Stimulated activated CD4-positive, alpha-beta T cell treated with anti-CD3 and anti-CD28 coated beads, Interleukin-1b, Interleukin-23, amount 100 ng/mL, for 48 hours (primary cell): ENCODE data around the gene PRDM8.
"Not testable (repeated sequence)": the region's sequence is repeated elsewhere in the genome, so short reads cannot be mapped to it uniquely, and the experiment has no call there.

Source experiments
- DNase-seq: peaks from one replicate; pipeline ENCODE4 v3.0.0-alpha.2; 2020

Gene PRDM8

GRCh38 chr4:80231180-80231579 lies 33.9 kb downstream of the PRDM8 start:
- no peak for DNase-seq

- DNase-seq, result no peak
Measured at GRCh38 chr4:80232707-80233370, 35.5 kb downstream of the PRDM8 start.

- DNase-seq, result no peak
Measured at GRCh38 chr4:80233390-80233789, 36.1 kb downstream of the PRDM8 start.

- DNase-seq, result no peak
Measured at GRCh38 chr4:80235451-80235850, 38.1 kb downstream of the PRDM8 start.

- DNase-seq, result no peak
Measured at GRCh38 chr4:80237992-80238391, 40.7 kb downstream of the PRDM8 start.

- DNase-seq, result no peak
Measured at GRCh38 chr4:80239480-80240150, 42.3 kb downstream of the PRDM8 start.

- DNase-seq, result no peak
Measured at GRCh38 chr4:80240976-80241375, 43.7 kb downstream of the PRDM8 start.

GRCh38 chr4:80243274-80244018 lies 46.1 kb downstream of the PRDM8 start:
- no peak for DNase-seq

- DNase-seq, result not testable (repeated sequence)
Measured at GRCh38 chr4:80247484-80247883, 50.2 kb downstream of the PRDM8 start.

GRCh38 chr4:80249144-80249543 lies 51.8 kb downstream of the PRDM8 start:
- no peak for DNase-seq

- no peak for DNase-seq
Measured at GRCh38 chr4:80252427-80252826, 55.1 kb downstream of the PRDM8 start.

- DNase-seq, result no peak
Measured at GRCh38 chr4:80252953-80253352, 55.6 kb downstream of the PRDM8 start.

GRCh38 chr4:80253510-80253909 lies 56.2 kb downstream of the PRDM8 start:
- DNase-seq, result no peak
